H9 (cell line): Measurements from ENCODE around the gene BCAS3. TPM values are rescaled to one million over a fixed set of nuclear protein-coding genes. Genes with fewer than 3 reads are reported as not detected.

Experiments used
- DNase-seq: peaks from one replicate; pipeline ENCODE4 v3.0.0-alpha.2; 2017
- H2AFZ ChIP-seq: one replicate; pipeline ENCODE4 v1.6.1; 2013; ENCODE audit warnings: mild to moderate bottlenecking, low read length, control low read depth, moderate library complexity
- H2AK5ac ChIP-seq: 2 replicates; pipeline ENCODE4 v1.6.1; 2013; ENCODE audit warnings: low read length, control low read depth, mixed read lengths; ENCODE audit not compliant: insufficient read length
- H2BK120ac ChIP-seq: one replicate; pipeline ENCODE4 v1.6.1; 2013; ENCODE audit warnings: low read depth, mild to moderate bottlenecking, low read length, control low read depth, inconsistent platforms; ENCODE audit not compliant: poor library complexity, severe bottlenecking
- H2BK12ac ChIP-seq: 2 replicates; pipeline ENCODE4 v1.6.1; 2013; ENCODE audit warnings: low read length, control low read depth, mixed read lengths, low read depth; ENCODE audit not compliant: insufficient read length
- H2BK15ac ChIP-seq: 2 replicates; pipeline ENCODE4 v1.6.1; 2013; ENCODE audit warnings: low read depth, low read length, control low read depth
- H2BK20ac ChIP-seq: one replicate; pipeline ENCODE4 v1.6.1; 2013; ENCODE audit warnings: low read depth, mild to moderate bottlenecking, low read length, control low read depth, inconsistent platforms; ENCODE audit not compliant: poor library complexity, severe bottlenecking
- H2BK5ac ChIP-seq: 2 replicates; pipeline ENCODE4 v1.6.1; 2013; ENCODE audit warnings: low read length, control low read depth, mixed read lengths; ENCODE audit not compliant: insufficient read length
- H3K14ac ChIP-seq: 2 replicates; pipeline ENCODE4 v1.6.1; 2013; ENCODE audit warnings: low read length, control low read depth; ENCODE audit not compliant: insufficient read depth
- H3K18ac ChIP-seq: 2 replicates; pipeline ENCODE4 v1.6.1; 2013; ENCODE audit warnings: low read depth, mild to moderate bottlenecking, mixed read lengths, low read length, control low read depth; ENCODE audit not compliant: insufficient read length
- H3K23ac ChIP-seq: 2 replicates; pipeline ENCODE4 v1.6.1; 2013; ENCODE audit warnings: low read length, control low read depth, mixed read lengths, low read depth; ENCODE audit not compliant: insufficient read length
- H3K23me2 ChIP-seq: 2 replicates; pipeline ENCODE4 v1.6.1; 2013; ENCODE audit warnings: low read depth, mild to moderate bottlenecking, mixed read lengths, low read length, control low read depth; ENCODE audit not compliant: insufficient read length, poor library complexity, severe bottlenecking
- H3K27ac ChIP-seq: 2 replicates; pipeline ENCODE4 v1.5.1; 2013; ENCODE audit warnings: low read length, control low read depth, mixed read lengths, low read depth; ENCODE audit not compliant: insufficient read length
- H3K27me3 ChIP-seq: 2 replicates; pipeline ENCODE4 v1.6.1; 2013; ENCODE audit warnings: low read length, control low read depth, inconsistent platforms; ENCODE audit not compliant: insufficient read depth
- H3K4ac ChIP-seq: 2 replicates; pipeline ENCODE4 v1.6.1; 2013; ENCODE audit warnings: low read depth, mild to moderate bottlenecking, control low read depth, inconsistent platforms, low read length, moderate library complexity
- H3K4me1 ChIP-seq: 2 replicates; pipeline ENCODE4 v1.6.1; 2013; ENCODE audit warnings: low read length, control low read depth, inconsistent platforms; ENCODE audit not compliant: insufficient read depth
- H3K4me2 ChIP-seq: 2 replicates; pipeline ENCODE4 v1.6.1; 2013; ENCODE audit warnings: low read length, control low read depth, mixed read lengths; ENCODE audit not compliant: insufficient read length, insufficient read depth
- H3K56ac ChIP-seq: 2 replicates; pipeline ENCODE4 v1.6.1; 2013; ENCODE audit warnings: low read depth, mild to moderate bottlenecking, mixed read lengths, low read length, control low read depth; ENCODE audit not compliant: insufficient read length
- H3K79me1 ChIP-seq: 2 replicates; pipeline ENCODE4 v1.6.1; 2013; ENCODE audit warnings: low read depth, mild to moderate bottlenecking, moderate library complexity, low read length, control low read depth, inconsistent platforms; ENCODE audit not compliant: insufficient read depth, poor library complexity, severe bottlenecking
- H3K79me2 ChIP-seq: 2 replicates; pipeline ENCODE4 v1.6.1; 2013; ENCODE audit warnings: low read length, control low read depth, inconsistent platforms; ENCODE audit not compliant: insufficient read depth
- H3K9ac ChIP-seq: 2 replicates; pipeline ENCODE4 v1.6.1; 2013; ENCODE audit warnings: low read length, control low read depth, mixed read lengths; ENCODE audit not compliant: insufficient read length; ENCODE audit errors: extremely low read depth
- H3K9me3 ChIP-seq: one replicate; pipeline ENCODE4 v1.6.1; 2013; ENCODE audit warnings: low read depth, low read length, inconsistent platforms; ENCODE audit not compliant: control insufficient read depth
- H3T11ph ChIP-seq: one replicate; pipeline ENCODE4 v1.6.1; 2013; ENCODE audit warnings: mild to moderate bottlenecking, low read length, control low read depth, inconsistent platforms
- H4K20me1 ChIP-seq: one replicate; pipeline ENCODE4 v1.6.1; 2013; ENCODE audit not compliant: control insufficient read depth, insufficient read length, insufficient read depth
- H4K5ac ChIP-seq: 2 replicates; pipeline ENCODE4 v1.6.1; 2013; ENCODE audit warnings: low read depth, mild to moderate bottlenecking, mixed read lengths, low read length, control low read depth; ENCODE audit not compliant: insufficient read length
- H4K8ac ChIP-seq: replicated peaks from 2 replicates; pipeline ENCODE4 v1.6.1; 2013; ENCODE audit warnings: low read length, control low read depth, mixed read lengths, low read depth; ENCODE audit not compliant: insufficient read length
- H4K91ac ChIP-seq: 2 replicates; pipeline ENCODE4 v1.6.1; 2013; ENCODE audit warnings: low read depth, mild to moderate bottlenecking, moderate library complexity, mixed read lengths, low read length, control low read depth; ENCODE audit not compliant: insufficient read length
- H3K27ac Mint-ChIP-seq, 3 experiments: 2 replicates in 2 of 3; 3 replicates in 1 of 3; pipeline ENCODE4 v1.8.0; 2020 to 2021; ENCODE audit warnings: mixed read lengths in 3 of 3, mild to moderate bottlenecking in 1 of 3, moderate library complexity in 1 of 3
- H3K27me3 Mint-ChIP-seq: 2 replicates; pipeline ENCODE4 v1.8.0; 2021; ENCODE audit warnings: low read depth, mild to moderate bottlenecking, moderate library complexity, mixed read lengths
- H3K36me3 Mint-ChIP-seq, 3 experiments: 2 replicates in 2 of 3; 3 replicates in 1 of 3; pipeline ENCODE4 v1.8.0; 2020 to 2021; ENCODE audit warnings: low read depth in 3 of 3, mixed read lengths in 3 of 3; ENCODE audit not compliant: insufficient read depth in 1 of 3
- H3K4me1 Mint-ChIP-seq, 2 experiments: 2 replicates each; pipeline ENCODE4 v1.8.0; 2020; ENCODE audit warnings: mixed read lengths in 2 of 2
- H3K4me3 Mint-ChIP-seq, 2 experiments: 2 replicates in 1 of 2; 3 replicates in 1 of 2; pipeline ENCODE4 v1.8.0; 2020 to 2021; ENCODE audit warnings: mild to moderate bottlenecking in 2 of 2, mixed read lengths in 2 of 2, moderate library complexity in 1 of 2
- H3K9me3 Mint-ChIP-seq, 2 experiments: 2 replicates in 1 of 2; 3 replicates in 1 of 2; pipeline ENCODE4 v1.8.0; 2020; ENCODE audit warnings: mild to moderate bottlenecking in 2 of 2, mixed read lengths in 2 of 2, moderate library complexity in 1 of 2
- CTCF ChIP-seq: fragments of 200-600 bp; sonication (generic); conservative IDR thresholded peaks from 3 replicates; pipeline ENCODE4 v1.8.0; 2021; ENCODE audit warnings: antibody characterized with exemption, mild to moderate bottlenecking
- WGBS: extraction: QIAGEN DNeasy Blood & Tissue Kit; methylation state at CpG from one replicate; pipeline ENCODE4 v1.1.7; 2013; ENCODE audit warnings: missing lambda C conversion rate, low lambda C conversion rate, mixed read lengths; ENCODE audit not compliant: insufficient read length; ENCODE audit errors: extremely low coverage; 5-methylcytosine and 5-hydroxymethylcytosine counted together
- total RNA-seq: library from RNA; stranded (reverse); gene quantifications from 2 replicates; pipeline ENCODE4 v1.2.1, GENCODE V29; 2021

The BCAS3 gene
- total RNA-seq, 1 experiment from 2014 or later: 22.4 TPM

GRCh38 chr17:60646701-60647100, 30.9 kb upstream of the BCAS3 start:
- Histone ChIP-seq H3K56ac (no peak overlapping the region), H3K9me3 (no peaks in the 10 kb centered on the region), H3T11ph (no peak overlapping the region), H3K4ac (no peak overlapping the region), H2BK12ac (no peak overlapping the region), H4K91ac (no peak overlapping the region), H3K18ac (no peak overlapping the region), H3K14ac (no peak overlapping the region), H3K23me2 (no peaks in the 10 kb centered on the region), H3K79me1 (no peaks in the 10 kb centered on the region), H2BK120ac (no peak overlapping the region), H3K9ac (no peak overlapping the region), H3K27me3 (no peaks in the 10 kb centered on the region), H3K4me2 (no peak overlapping the region), H3K27ac (no peak overlapping the region), H2BK20ac (no peak overlapping the region), H4K5ac (no peak overlapping the region), H4K20me1 (no peaks in the 10 kb centered on the region), H3K4me1 (no peaks in the 10 kb centered on the region), H4K8ac (no peak overlapping the region), H2AK5ac (no peak overlapping the region), H2AFZ (no peak overlapping the region), H3K79me2 (no peaks in the 10 kb centered on the region), H2BK15ac (no peak overlapping the region), H2BK5ac (no peak overlapping the region), H3K23ac (no peak overlapping the region)
- H3K27me3 Mint-ChIP-seq: no peaks in the 10 kb centered on the region
- H3K4me1 Mint-ChIP-seq: no peaks in the 10 kb centered on the region; a peak in 2 of 4 replicates
- no peak overlapping the region; a peak in 1 of 7 replicates for H3K27ac Mint-ChIP-seq
- TF ChIP-seq CTCF: no peak
- no peak for DNase-seq
- H3K9me3 Mint-ChIP-seq: no peaks in the 10 kb centered on the region
- no peak overlapping the region for H3K4me3 Mint-ChIP-seq
- peaks cover 6 to 34% (median 31%) of the 10 kb centered on the region in 3 experiments; a peak in 6 of 7 replicates for H3K36me3 Mint-ChIP-seq
- WGBS: no CpG with 5 or more reads among the region's 3 CpGs
